Measurements from ENCODE around the gene NHLRC1.

DNA sequence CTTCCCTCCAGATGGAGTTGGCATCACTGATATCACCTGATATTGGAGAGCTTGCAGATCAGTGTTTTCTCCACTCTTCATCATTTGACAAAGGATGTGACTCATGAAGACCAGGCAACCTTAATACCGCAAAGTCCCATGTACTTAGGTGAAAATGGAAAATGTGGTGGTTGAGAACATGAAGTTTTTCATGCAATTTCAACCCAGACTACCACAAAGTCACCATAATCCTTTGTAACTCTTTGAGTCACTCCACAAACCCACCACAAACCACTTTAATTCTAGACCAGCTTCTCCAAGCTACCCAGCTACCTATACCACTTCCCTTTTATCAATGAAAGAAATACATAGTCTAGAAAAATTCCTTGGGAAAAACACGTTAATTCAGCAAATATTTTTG lies 7.1 kb downstream of the NHLRC1 start:
- TF ChIP-seq, protein P1, sequence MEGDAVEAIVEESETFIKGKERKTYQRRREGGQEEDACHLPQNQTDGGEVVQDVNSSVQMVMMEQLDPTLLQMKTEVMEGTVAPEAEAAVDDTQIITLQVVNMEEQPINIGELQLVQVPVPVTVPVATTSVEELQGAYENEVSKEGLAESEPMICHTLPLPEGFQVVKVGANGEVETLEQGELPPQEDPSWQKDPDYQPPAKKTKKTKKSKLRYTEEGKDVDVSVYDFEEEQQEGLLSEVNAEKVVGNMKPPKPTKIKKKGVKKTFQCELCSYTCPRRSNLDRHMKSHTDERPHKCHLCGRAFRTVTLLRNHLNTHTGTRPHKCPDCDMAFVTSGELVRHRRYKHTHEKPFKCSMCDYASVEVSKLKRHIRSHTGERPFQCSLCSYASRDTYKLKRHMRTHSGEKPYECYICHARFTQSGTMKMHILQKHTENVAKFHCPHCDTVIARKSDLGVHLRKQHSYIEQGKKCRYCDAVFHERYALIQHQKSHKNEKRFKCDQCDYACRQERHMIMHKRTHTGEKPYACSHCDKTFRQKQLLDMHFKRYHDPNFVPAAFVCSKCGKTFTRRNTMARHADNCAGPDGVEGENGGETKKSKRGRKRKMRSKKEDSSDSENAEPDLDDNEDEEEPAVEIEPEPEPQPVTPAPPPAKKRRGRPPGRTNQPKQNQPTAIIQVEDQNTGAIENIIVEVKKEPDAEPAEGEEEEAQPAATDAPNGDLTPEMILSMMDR (IDR thresholded peaks at IDR 0.05), result no peak
- no peak for TF ChIP-seq POLR2A (IDR thresholded peaks at IDR 0.05)
- no peak for TF ChIP-seq EP300 (IDR thresholded peaks at IDR 0.05)
